Stomach (tissue), 4 donors: ENCODE measurements around the gene SPOCK3.

ENCODE experiments used
- CTCF ChIP-seq, 7 experiments: fragments of 450-650 bp in 4 of 7; fragments of 200-600 bp in 3 of 7; sonication (generic) in 3 of 7; IDR thresholded peaks; one replicate each; pipeline ENCODE4 v1.5.1; 2016 to 2019; ENCODE audit warnings: antibody characterized with exemption in 7 of 7, control low read depth in 2 of 7, mild to moderate bottlenecking in 1 of 7
- EP300 ChIP-seq: sonication (generic); formaldehyde crosslinking; IDR thresholded peaks from one replicate; pipeline ENCODE4 v1.6.1; 2017; ENCODE audit warnings: antibody characterized with exemption
- POLR2A ChIP-seq, 4 donors: fragments of 450-650 bp; IDR thresholded peaks; one replicate each; pipeline ENCODE4 v1.6.1; 2016; ENCODE audit warnings: antibody characterized with exemption in 4 of 4, control low read depth in 2 of 4, mild to moderate bottlenecking in 1 of 4, moderate library complexity in 1 of 4
- POLR2AphosphoS5 ChIP-seq, 3 donors: sonication (generic); formaldehyde crosslinking; IDR thresholded peaks; one replicate each; pipeline ENCODE4 v1.6.1; 2016; ENCODE audit warnings: antibody characterized with exemption in 3 of 3

GRCh38 chr4:167114416-167114971 is 119.8 kb downstream of the SPOCK3 start:
- TF ChIP-seq CTCF (IDR thresholded peaks at IDR 0.05) = no peak
- no peak for TF ChIP-seq POLR2A (IDR thresholded peaks at IDR 0.05)
- TF ChIP-seq POLR2AphosphoS5 (IDR thresholded peaks at IDR 0.05) = no peak
- TF ChIP-seq EP300 = no peak
